IPS DF 19.7 (cell line): ENCODE results near the gene PHKG1.
"Not testable (repeated sequence)": the region's sequence is repeated elsewhere in the genome, so short reads cannot be mapped to it uniquely, and the experiment has no call there.

Experiments used
- DNase-seq: peaks from one replicate; pipeline ENCODE4 v3.0.0-alpha.2; 2013; ENCODE audit warnings: low read depth, low spot score

Gene PHKG1

GRCh38 chr7:56092789-56093531 is at the start of gene PHKG1:
PHKG1 (minus strand) TSS chr7:56092952; CDS start chr7:56088941, 4,011 bp downstream.
- DNase-seq: no peak

DNA sequence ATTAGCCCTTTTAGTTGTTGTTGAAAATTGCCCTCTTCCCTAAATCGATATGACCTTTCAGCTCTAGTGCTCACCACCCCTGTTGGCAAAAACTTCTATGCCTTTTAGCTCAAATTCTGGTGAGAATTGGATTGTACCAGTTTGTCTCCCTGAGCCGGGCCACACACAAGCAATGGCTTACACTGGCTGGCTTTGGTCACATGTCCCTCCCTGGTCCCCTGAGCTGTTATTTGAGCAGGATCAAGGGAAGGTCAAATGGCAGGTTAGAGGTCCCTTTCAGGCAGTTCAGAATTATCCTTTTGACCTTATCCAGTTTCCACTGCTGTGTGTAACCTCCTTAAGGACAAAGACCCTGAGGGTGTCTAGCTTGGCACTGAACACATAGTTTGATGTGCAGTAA is 38.3 kb upstream of the PHKG1 start:
- not testable (repeated sequence) for DNase-seq

DNA sequence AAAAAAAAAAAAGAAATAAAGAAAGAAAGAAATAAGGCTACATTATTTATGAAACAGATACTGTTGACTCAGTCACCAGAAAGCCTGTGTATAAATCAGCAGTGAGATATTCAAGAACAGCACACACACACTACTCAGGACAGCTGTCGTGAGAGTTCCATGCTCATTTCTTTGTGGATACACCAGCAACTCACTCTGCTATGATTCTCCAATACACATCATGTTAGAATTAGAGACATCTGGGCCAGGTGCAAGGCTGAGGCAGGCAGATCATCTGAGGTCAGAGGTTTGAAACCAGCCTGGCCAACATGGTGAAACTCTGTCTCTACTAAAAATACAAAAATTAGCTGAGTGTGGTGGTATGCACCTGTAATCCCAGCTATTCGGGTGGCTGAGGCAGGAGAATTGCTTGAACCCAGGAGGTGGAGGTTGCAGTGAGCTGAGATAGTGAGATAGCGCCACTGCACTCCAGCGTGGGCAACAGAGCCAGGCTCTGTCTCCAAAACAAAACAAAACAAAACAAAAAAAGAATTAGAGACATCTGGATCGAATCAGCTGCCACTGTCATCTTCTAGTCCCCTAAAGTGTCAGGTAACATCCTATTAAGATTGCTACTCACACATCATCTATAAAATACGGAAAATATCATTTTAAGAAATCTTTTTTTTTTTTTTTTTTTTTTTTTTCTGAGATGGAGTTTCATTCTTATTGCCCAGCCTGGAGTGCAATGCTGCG is 34.7 kb upstream of the PHKG1 start:
- no peak for DNase-seq

GRCh38 chr7:56125831-56126230 is 33.1 kb upstream of the PHKG1 start:
- DNase-seq: no peak

DNA sequence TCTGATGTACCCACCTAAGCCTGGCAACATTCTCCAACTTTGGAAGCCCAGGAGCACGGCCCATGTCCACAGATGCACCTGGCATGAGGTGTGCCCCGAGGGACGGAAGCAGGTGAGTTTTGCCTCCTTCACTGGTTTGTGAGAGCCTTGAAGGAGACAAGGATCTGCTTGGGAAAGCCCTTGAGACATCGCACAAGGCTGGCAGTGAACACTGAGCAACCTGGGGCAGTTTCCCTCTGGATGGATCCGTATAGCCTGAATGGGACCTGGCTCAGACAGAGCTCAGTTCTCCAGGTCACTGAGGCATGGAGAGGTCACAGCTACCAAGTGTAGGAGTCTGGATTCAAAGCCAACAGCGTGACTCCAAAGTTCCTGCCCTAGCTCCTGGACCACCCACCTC is 32.2 kb upstream of the PHKG1 start:
- no peak for DNase-seq

- DNase-seq: no peak
Observed at GRCh38 chr7:56121440-56121839, 28.7 kb upstream of the PHKG1 start.

DNA sequence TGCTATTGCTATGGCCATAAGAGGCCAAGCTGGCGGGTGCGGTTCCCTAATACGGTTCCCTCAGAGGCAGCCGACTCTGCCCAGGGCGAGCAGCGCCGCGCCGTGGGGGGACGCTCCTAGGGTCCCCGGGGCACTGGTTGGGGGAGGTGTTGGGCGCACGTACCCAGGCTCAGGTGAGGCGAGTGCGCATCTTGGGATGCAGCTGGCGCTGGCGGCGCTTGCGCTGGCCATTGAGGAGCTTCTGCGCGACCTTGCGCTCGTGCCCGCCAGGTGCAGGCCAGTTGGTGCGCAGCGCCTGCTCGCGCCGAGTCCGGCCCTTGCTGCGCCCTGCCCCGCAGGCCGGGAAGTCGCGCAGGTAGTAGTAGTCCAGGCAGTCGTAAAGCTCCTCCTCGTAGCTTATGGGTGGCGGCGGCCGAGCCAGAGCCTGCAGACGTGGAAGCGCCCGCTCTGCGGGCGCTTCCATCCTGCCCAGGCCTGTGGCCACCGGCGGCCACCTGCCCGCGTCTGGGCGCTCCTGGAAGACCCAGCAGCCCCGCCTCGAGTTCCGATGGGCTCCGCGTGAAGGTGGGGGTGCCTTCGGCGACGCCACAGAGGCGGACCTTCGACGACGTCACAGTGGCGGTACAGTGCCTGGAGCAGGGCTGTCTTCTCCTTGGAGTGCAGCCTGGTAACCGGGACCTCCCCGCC is 23.2 kb upstream of the PHKG1 start, which contains the start of gene NUPR2:
TSS of gene NUPR2 (minus strand) at position 566 of the 687 bp plus-strand sequence. CDS start at position 463, 103 bp downstream.
- DNase-seq: no peak

GRCh38 chr7:56112244-56112643 is 19.5 kb upstream of the PHKG1 start:
- not testable (repeated sequence) for DNase-seq

DNA sequence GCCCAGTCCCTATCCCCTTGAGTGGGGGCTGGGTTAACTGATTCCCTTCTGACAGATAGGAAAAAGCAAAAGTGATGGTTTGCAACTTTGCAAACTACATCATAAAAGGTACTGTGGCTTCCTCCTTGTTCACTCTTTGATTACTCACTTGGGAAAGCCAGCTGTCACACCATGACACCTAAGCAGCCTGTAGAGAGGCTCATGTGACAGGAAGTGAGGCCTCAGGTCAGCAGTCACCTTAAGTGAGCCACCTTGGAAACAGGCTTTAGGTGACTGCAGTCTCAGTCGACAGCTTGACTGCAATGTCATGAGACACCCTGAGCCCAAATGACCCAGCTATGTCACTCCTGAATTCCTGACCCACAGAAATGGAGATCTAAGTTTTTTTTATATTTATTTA is 17.9 kb upstream of the PHKG1 start:
- no peak for DNase-seq

DNA sequence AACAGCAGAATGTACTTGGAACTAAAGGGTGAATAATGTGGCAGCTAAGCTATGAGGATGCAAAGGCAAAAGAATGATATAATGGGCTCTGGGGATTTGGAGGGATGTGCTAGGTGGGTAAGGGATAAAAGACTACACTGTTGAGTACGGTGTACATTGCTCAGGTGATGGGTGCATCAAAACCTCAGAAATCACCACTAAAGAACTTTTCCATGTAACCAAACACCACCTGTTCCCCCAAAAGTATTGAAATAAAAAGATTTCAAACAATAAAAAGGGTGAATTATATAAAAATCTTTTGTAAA is 15.2 kb upstream of the PHKG1 start:
- DNase-seq: no peak

DNA sequence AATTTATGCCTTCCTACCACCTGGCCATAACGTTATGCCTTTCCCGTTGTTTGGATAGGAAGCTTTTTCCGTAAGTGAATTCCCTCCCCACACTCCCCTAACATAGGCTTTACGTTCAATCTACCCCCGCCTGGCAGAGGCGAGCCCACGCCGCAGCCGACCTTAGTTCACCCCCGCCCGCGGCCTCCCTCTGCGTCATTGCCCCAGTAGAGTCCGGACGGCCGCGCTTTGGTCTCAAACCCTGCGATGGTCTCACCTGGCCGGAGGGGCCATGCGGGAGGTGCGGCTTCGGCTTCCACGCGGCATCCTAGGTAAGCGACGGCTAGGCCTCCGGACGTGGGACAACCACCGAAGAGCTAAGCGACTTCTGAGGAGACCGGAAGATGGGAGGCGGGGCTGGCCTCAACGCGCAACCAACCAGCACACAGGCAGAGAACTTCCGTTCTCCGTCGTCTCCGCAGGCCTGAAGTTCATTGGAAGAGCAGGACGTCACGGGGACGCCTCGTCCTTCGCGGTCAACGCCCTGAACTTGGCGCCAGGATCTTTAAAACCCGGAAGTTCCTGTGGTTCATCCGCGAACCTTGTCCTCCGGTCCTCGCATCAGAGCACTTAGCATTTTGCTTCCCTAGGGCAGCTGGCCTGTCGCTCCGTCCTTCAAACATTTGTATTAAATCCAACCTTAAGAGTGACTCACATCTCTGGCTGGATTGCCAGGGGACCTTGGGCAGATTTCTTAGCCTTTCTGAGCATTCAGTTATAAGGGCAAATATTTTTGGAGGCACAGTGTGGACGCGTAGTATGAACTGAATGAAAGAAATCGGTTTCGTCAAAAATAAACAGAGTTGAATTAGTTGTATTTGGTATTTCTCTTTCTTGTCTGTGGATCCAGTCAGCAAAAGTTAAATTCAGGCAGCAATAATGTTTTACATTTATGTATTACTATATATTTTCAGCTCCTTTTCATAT is 13.6 kb upstream of the PHKG1 start, which contains the start of gene CHCHD2:
TSS of gene CHCHD2 (minus strand) at position 369 of the 966 bp plus-strand sequence. CDS start at position 306, 63 bp downstream.
- no peak for DNase-seq

DNA sequence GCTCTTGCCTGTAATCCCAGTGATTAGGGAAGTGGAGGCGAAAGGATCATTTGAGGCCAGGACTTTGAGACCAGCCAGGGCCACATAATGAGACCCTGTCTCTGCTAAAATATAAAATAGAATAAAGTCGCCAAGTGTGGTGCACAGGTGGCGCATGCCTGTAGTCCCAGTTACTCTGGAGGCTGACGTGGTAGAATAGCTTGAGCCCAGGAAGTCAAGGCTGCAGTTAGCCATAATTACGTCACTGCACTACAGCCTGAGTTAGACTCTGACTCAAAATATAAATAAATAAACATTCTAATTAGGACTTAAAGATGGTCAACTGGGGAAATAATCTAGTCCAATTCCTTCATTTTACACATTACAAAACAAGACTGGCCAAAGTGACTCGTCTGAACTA is 12.8 kb upstream of the PHKG1 start:
- no peak for DNase-seq

DNA sequence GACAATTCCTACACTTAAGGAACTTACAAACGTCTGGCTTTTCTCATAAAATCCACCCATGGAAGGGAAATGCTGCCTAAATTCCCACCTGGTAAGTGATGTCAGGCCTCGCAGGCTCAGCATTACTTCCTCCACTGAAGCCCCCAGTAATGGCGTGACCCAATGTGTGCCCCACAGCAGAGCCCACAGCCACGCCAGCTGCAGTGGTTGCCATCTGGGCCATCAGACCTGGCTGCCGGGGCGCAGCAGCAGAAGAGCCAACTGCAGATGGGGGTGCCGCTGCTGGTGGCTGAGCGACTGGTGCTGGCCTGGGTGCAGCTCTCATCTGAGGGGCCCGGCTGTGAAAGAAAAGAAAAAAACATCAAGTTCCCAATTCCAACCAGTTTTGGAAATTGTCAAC is 11.4 kb upstream of the PHKG1 start:
- DNase-seq: not testable (repeated sequence)

DNA sequence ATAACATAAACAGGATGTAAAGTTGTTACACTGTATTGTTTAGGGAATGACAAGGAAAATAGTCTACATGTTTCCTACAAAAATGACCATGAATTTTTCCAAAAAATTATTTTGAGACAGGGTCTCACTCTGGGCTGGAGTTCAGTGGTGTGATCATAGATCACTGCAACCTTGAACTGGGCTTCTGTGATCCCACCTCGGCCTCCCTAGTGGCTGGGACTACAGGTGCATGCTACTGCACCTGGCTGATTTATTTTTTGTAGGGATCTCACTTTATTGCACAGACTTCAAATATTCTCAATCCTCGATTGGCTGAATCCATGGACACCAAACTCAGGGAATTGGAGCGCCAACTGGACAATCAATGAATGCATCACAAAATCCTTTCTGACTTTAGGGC is 6.9 kb upstream of the PHKG1 start:
- no peak for DNase-seq

- not testable (repeated sequence) for DNase-seq
Observed at GRCh38 chr7:56098187-56099008, 5.6 kb upstream of the PHKG1 start.

DNA sequence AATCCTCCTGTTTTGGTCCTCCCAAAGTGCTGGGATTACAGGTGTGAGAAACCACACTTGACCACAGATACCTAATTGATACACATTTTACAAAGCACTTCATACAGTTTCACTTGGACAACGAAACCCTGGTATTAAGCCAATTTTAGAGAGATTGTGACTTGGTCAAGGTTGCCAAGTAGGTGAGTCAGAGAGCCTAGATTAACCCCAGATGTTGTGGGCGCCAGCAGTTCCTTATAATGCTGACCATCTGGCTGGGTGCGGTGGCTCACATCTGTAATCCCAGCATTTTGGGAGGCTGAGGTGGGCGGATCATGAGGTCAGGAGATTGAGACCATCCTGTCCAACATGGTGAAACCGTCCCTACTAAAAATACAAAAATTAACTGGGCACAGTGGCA is 4.9 kb upstream of the PHKG1 start:
- no peak for DNase-seq

DNA sequence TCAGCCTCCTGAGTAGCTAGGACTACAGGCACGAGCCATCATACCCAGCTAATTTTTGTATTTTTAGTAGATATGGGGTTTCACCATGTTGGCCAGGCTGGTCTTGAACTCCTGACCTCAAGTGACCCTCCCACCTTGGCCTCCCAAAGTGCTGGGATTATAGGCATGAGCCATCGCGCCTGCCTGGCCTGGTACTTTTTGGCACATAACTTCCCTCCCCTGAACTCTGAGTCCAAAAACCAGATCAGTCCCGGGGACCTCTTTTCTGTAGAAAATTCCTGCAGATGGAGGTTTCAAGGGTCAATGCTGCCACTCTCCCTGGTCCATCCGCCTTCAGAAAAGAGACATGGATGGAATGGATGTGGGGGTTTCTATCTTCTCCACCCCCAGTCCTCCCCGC is 364 bp downstream of the PHKG1 start:
- DNase-seq: not testable (repeated sequence)

DNA sequence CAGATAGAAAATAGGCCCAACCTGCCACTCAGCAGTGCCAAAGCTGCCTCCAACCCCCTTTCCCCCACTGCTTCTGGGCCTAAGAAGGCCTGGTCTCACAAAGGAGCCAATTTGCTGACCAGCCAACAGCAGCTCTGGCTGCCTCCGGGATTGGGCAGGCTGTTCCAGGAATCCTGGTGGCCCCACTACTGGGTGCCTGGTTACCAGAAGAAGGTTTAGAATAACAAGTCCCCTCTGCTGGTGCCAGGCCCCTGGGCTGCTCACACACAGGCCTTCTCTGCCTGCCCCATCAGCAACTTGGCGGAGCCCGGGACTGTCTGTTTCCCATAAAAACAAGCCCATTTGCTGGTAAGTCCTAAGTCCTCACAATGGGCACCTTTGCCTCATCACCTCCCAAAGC is 1.2 kb downstream of the PHKG1 start:
- no peak for DNase-seq

DNA sequence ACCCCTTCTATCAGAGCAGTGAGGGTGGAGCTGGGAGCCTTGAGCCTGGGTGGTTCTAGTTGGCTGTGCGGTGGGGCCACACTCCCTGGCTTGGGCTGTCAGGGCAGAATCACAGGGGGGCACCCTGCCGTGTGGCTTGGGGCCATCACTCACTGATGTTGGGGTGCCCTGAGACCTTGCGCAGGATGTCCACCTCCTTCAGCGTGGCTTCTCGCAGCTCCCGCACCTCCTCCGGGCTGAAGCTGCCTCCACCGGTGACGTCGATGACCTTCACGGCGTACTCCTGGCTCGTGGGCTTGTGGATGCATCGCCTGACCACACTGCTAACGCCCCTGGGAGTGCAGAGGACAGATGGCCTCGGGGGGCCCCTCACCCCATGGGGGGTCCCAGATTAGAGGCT is 5.3 kb downstream of the PHKG1 start:
- DNase-seq: no peak

DNA sequence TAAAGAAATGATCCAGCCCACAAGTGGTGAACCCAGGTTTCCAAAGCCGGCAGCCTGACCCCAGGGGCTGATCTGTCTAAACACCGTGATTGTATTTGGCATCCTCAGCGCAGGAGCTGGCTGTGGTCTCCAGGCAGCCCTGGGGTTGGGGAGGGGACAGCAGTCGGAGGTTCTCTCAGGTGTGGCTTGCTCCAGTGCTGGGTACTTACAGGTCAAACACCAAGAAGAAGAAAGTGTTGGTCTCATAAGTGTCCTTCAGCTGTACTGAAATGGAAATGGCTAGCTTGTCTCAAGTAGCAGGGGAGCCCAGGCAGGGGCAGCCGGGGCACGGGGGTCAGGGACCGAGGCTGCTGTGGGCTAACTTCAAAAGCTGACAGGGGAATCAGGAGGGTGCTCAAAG is 6.0 kb downstream of the PHKG1 start:
- no peak for DNase-seq
